Kidney epithelial cell (primary cell): ENCODE data around the gene OXSR1. TPM values are rescaled to one million over a fixed set of nuclear protein-coding genes. Genes with fewer than 3 reads are reported as not detected.
"Not testable (repeated sequence)": the region's sequence is repeated elsewhere in the genome, so short reads cannot be mapped to it uniquely, and the experiment has no call there.

Source experiments
- DNase-seq: peaks from one replicate; pipeline ENCODE4 v3.0.0-alpha.2; 2010; ENCODE audit warnings: low read depth
- H3K27me3 ChIP-seq: 2 replicates; pipeline ENCODE4 v1.6.0; 2011; ENCODE audit warnings: low read length; ENCODE audit not compliant: control insufficient read depth, insufficient read depth
- H3K36me3 ChIP-seq: 2 replicates; pipeline ENCODE4 v1.5.1; 2011; ENCODE audit warnings: low read length; ENCODE audit not compliant: control insufficient read depth, insufficient read depth
- H3K4me3 ChIP-seq: 2 replicates; pipeline ENCODE4 v1.5.1; 2011; ENCODE audit warnings: low read depth, mild to moderate bottlenecking, control low read depth, low read length
- total RNA-seq: library from RNA; depleted of rRNA; stranded (reverse); fragments of >200 nt; gene quantifications from 2 replicates; pipeline ENCODE4 v1.2.3, GENCODE V29; 2015
- TF ChIP-seq, protein P1 (sequence below): IDR thresholded peaks from 2 replicates; pipeline ENCODE4 v1.5.1; 2011; ENCODE audit warnings: mild to moderate bottlenecking, moderate library complexity, low read length, control low read depth, inconsistent platforms; ENCODE audit not compliant: insufficient read depth, poor library complexity, severe bottlenecking

Gene OXSR1
- total RNA-seq, 1 donor from 2014 or later, result 41.9 TPM

DNA sequence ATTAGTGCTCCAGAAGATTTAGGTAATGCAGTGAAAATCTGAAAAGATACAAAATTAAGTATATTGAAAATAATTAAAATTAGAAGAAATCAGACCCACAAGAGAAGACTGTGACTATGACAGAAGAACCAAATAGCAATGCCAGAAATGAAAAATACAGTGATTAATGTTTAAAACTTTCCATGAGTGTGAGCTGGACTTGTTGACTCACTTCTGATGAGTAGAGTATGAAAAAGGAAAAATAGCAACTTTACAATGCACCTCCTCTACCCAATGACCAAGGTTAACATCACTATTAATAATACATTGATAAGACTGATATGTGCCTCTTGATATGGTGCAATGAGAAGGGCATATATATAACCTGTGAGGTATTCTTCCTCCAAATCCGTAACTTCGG is 60.9 kb downstream of the OXSR1 start:
- no peaks in the 10 kb centered on the region for H3K27me3 ChIP-seq
- H3K36me3 ChIP-seq, result no peaks in the 10 kb centered on the region
- no peak for DNase-seq
- TF ChIP-seq, protein P1, sequence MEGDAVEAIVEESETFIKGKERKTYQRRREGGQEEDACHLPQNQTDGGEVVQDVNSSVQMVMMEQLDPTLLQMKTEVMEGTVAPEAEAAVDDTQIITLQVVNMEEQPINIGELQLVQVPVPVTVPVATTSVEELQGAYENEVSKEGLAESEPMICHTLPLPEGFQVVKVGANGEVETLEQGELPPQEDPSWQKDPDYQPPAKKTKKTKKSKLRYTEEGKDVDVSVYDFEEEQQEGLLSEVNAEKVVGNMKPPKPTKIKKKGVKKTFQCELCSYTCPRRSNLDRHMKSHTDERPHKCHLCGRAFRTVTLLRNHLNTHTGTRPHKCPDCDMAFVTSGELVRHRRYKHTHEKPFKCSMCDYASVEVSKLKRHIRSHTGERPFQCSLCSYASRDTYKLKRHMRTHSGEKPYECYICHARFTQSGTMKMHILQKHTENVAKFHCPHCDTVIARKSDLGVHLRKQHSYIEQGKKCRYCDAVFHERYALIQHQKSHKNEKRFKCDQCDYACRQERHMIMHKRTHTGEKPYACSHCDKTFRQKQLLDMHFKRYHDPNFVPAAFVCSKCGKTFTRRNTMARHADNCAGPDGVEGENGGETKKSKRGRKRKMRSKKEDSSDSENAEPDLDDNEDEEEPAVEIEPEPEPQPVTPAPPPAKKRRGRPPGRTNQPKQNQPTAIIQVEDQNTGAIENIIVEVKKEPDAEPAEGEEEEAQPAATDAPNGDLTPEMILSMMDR, result no peak
- no peak overlapping the region for H3K4me3 ChIP-seq

DNA sequence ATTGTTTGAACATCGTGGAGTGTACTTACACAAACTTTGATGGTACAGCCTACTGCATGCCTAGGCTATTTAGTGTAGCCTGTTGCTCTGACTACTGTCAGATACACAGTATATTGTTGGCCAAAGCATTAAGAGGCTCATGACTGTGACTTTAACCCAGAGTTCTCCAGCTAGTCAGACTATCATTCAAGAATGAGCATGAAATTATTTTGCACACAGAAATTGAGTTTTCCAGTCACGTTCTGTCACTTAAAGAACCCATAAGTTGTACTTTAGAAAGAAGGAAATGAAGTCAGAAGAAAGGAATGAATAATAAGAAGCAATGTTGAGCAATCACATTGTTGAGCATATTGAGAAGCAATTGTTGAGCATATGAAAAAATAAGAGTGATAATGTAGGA is 62.7 kb downstream of the OXSR1 start:
- H3K36me3 ChIP-seq, result no peaks in the 10 kb centered on the region

DNA sequence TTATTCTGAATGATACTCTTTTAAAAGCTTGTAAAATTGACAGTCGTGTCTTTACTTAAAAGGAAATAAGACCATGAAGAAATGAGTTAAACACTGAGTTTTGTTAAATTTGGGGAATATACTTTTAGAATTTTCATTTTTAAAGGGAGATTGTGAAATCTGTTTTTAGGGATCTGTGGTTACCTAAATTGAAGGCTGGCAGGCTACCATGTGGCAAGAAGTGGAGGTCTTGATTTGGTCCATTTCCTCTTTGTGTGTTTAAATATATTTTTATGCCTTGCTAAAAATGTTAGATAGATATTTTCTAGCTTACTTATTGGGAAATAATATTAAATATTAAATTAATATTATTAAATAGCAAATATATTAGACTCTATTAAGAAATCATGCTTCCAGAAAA is 63.7 kb downstream of the OXSR1 start:
- TF ChIP-seq, protein P1, result no peak
- no peak for DNase-seq
- Histone ChIP-seq H3K4me3 (no peak overlapping the region), H3K36me3 (no peaks in the 10 kb centered on the region), H3K27me3 (no peaks in the 10 kb centered on the region)

More for the DNA sequence above, 62.7 kb downstream of the OXSR1 start:
- TF ChIP-seq, protein P1, result no peak
- no peak for DNase-seq
- Histone ChIP-seq H3K27me3 (no peaks in the 10 kb centered on the region), H3K4me3 (no peak overlapping the region)

DNA sequence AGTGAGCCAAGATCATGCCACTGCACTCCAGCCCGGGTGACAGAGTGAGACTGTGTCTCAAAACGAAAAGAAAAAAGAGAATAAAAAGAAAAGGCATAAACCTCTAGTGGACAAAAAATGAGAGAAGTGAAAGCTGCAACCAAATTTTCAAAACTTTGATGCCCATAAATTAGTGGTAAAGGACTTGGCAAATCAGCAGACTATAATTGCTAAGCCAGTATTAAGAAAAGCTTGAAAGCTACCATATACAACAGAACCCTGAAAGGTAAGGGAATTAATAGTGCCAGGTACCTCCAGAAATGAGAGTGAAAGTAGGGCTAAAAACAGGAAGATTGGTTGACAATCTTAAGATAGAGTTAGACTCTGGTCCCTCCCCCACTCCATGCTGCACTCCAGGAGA is 67.4 kb downstream of the OXSR1 start:
- DNase-seq, result no peak
- no peaks in the 10 kb centered on the region for H3K36me3 ChIP-seq
- TF ChIP-seq, protein P1, result no peak

DNA sequence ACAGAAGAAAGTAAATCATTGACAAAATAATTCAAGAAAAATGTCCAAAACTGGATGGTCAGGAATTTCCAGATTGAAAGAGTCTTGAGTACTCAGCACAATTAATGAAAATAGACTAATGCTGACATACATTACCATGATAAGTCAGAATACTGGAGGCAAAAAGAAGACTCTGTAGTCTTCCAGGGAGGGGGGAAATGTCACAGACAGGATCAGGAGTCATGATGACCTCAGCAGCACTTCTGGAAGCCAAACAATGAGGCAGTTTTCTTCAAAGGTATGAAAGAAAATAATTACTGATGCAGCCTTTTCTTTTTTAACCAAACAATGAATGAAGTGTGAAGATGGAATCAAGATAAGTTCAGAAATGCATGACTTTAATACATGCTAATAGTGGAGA is 70.1 kb downstream of the OXSR1 start:
- TF ChIP-seq, protein P1, result no peak
- no peaks in the 10 kb centered on the region for H3K36me3 ChIP-seq
- H3K4me3 ChIP-seq, result no peak overlapping the region
- DNase-seq, result no peak
- H3K27me3 ChIP-seq, result no peaks in the 10 kb centered on the region

More for the DNA sequence above, 67.4 kb downstream of the OXSR1 start:
- no peak overlapping the region for H3K4me3 ChIP-seq
- no peaks in the 10 kb centered on the region for H3K27me3 ChIP-seq

DNA sequence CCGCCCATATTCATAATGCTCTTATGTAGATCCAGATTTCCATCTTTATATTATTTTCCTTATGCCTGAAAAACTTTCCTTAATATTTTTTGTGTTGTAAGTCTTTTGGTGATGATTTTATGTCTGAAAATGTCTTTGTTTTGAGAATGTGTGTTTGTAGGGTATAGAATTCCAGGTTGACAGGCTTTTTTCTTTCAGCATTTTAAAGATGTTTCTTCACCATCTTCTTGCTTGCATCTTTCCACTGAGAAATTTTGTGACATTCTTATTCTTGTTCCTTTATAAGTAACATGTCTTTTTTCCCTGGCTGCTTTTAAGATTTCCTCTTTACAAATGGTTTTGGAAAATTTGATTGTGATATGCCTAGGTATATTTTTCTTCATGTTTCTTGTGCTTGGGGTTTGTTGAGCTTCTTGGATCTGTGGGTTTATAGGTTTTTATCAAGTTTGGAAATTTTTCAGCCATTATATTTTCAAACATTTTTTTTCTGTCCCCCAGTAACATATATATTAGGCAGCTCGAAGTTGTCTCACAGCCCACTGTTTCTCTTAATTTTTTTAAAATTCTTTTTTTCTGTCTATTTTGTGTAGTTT is 73.2 kb downstream of the OXSR1 start:
- TF ChIP-seq, protein P1, result no peak
- Histone ChIP-seq H3K36me3 (no peaks in the 10 kb centered on the region), H3K4me3 (no peak overlapping the region), H3K27me3 (no peaks in the 10 kb centered on the region)
- no peak for DNase-seq

DNA sequence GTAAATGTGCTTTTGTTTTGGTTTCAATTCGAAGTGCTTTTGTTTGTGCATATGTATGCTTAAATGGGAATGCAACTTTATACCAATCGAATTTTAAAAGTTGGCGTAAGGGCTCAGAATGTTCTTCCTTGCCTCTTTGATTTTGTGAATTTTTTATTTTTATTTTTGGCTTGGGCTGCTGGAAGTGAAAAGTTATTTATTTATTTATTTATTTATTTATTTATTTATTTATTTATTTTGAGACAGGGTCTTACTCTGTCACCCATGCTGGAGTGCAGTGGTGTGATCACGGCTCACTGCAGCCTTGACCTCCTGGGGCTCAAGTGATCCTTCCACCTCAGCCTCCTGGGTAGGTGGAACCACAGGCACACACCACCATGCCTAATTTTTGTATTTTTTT is 77.5 kb downstream of the OXSR1 start:
- H3K4me3 ChIP-seq, H3K36me3 ChIP-seq, DNase-seq, H3K27me3 ChIP-seq: not testable (repeated sequence)
